ENCODE measurements around the gene ZNF37A.
"Not testable (repeated sequence)": the region's sequence is repeated elsewhere in the genome, so short reads cannot be mapped to it uniquely, and the experiment has no call there.

ZNF37A gene

DNA sequence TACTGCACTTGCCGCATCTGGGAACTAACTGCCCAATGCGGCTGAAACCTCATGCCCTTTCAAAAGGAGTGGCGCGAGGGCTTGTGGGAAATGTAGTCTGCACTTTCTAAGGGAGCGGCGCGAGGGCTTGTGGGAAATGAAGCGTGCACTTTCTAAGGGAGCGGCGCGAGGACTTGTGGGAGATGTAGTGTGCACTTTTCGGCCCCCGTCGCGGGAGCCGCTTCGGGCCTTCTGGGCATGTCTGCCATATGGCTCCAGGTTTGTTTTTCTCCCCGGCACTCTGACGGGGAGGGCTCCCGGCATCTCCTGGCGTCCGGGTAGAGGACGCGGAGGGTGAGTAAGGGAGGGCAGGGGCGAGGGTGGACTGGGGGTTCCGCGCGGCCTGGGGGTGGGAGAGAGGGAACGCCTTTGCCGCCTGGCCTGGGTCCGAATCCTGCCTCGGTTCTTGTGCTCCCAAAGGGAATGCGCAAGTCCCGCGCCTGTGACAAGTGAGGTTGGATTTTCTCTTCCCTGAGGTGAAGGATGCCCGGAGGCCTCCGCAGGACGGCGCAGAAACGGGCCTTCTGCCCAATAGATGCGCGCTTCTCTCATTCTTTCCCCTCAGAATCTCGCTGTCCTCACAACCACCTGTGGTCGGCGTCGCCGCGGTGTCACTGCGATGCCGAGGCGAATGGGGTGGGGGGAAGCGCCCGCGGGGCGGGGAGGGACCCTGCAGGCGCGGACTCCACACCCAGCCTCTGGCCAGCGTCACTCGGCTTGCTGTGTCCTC, at the start of gene ZNF37A:
Gene ZNF37A (plus strand): TSS at position 180 of the 769 bp plus-strand sequence. CDS start 2,281 bp downstream, outside the sequence.
- peak; percentile 98 for DNase-seq

- DNase-seq, result peak; percentile 6
Measured at GRCh38 chr10:38045129-38045528, 49.0 kb upstream of the ZNF37A start.

GRCh38 chr10:38047666-38048065, 46.5 kb upstream of the ZNF37A start:
- no peak for DNase-seq

GRCh38 chr10:38050212-38050611, 43.9 kb upstream of the ZNF37A start:
- DNase-seq, result no peak

DNA sequence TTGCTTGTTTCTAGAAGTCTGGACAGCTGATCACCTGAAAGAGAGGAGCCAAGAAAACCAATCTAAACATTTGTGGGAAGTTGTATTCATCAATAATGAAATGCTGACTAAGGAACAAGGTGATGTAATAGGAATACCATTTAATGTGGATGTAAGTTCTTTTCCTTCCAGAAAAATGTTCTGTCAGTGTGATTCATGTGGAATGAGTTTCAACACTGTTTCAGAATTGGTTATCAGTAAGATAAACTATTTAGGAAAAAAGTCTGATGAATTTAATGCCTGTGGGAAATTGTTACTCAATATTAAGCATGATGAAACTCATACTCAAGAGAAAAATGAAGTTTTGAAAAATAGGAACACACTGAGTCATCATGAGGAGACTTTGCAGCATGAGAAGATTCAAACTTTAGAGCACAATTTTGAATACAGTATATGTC, 39.8 kb upstream of the ZNF37A start:
- DNase-seq, result no peak

GRCh38 chr10:38055274-38055894, 38.8 kb upstream of the ZNF37A start:
- not testable (repeated sequence) for DNase-seq

DNA sequence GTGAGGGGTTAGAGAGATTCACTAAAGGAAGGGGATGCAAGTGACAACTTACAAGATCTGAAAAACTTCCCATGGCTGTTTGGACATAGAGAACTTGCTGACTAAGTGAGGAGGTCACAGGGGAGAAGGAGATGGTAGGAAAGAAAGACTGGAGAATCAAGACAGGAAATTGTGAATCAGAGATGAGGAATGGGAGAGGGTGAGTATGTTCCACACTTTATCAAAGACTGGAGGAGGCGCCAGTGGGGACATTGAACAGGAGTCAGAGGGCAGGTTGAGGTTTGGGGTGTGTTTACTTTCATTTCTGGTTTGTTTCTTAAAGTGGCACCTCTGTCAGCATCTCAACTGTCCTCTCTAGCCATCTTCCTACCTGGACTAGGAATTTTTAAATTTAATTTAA, 24.5 kb upstream of the ZNF37A start:
- DNase-seq, result not testable (repeated sequence)

DNA sequence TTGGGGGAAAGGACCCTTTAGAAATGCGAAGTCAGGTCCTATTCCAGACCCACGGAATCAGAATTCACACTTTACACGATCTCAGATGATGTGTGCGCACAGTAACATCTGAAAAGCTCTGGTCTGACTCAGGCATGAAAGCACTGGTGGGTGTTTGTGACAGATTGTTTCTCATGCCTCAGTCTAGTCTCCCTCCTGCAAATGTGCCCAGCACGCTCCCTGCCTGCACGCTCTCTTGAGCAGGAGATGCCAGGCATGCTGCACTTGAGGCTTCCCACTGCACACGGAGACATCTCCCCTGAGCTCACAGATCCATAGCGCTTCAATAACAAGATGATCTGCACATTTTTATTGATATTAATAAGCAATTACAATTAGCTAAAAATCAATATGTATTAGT, 23.6 kb upstream of the ZNF37A start:
- no peak for DNase-seq

DNA sequence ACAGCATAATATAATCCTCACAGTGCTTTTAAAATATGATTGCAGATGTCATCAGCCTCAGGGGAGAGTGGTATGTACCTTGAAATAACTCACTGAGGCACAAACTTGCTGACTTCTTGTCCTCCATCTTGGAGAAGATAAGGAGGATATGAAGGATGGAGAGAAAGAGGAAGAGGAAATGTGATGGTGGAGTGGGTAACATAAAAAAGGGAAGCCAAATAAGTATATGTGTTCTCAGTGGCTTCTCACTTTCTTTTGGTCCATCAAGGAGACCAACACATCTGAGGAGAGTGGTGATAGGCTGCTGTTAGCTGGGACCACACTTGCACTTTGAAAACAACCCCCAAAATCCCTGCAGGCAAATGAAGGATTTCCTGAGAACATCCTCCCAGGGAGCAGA, 21.6 kb upstream of the ZNF37A start:
- DNase-seq, result no peak

GRCh38 chr10:38076687-38077086, 17.4 kb upstream of the ZNF37A start:
- DNase-seq, result no peak

- DNase-seq, result not testable (repeated sequence)
Measured at GRCh38 chr10:38093318-38093717, 819 bp upstream of the ZNF37A start.

DNA sequence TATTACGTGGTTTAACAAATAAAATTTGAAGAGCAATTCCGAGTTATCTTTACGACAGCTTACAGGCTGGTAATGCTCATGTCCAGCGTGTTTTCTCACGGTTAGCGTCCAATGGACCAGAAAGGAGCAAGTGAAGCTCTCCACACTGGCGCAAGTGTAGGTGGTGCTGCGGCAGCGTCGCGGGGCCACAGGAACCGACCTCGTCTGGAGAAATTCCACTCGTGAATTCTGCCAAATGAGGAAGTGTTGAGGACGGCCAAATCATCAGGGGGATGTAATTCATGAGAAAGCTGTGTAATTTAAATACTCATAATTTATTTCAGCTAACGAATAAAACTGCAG, 350 bp upstream of the ZNF37A start:
- DNase-seq, result no peak

DNA sequence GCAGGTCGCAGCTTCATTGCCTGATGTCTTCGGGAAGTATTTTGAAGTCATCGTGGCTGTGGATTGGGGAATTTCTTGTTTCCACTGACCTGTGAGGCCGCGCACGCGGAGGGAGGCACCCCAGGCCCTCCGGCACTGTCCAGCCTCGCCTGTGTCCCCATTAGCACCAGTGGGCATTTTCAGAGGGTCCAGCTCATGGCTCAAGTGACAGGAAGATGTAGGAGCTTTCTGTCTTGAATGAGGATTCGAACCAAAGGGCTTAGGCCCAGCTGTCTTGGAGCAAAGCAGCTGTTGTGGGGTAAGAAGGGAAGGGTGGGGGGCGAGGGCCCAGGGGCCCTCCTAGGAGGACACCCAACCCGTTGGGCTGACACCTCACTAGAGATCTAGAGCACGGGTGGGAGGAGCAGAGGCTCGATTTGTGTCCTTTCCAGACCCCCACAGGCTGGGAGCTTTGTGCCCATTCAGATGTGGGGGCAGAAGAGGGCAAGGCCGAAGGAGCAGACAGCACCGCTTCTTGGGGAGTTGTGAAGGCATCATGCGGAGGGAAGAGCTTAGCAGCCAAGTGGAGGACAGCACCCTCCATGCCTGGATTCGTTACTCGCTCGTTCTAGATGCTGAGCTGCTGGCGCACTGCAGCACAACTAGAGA, 914 bp downstream of the ZNF37A start:
- DNase-seq, result no peak

DNA sequence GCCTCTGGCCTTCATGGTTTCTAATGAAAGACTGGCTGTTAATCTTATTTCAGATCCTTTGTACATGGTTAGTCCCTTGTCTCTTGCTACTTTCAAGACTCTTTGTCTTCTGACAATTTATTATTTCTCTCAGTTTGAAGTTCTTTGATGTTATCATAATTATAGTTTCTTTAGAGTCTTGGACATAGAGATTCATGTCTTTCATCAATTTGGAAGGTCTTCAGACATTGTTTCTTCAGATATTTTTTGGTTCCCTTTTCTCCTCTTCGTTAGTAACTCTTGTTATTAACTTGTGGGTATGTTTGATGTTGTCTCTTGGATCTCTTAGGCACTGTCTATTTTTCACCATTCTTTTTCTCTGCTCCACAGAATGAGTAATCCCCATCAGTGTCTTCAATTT, 8.7 kb downstream of the ZNF37A start:
- no peak for DNase-seq

- DNase-seq, result no peak
Measured at GRCh38 chr10:38103756-38104155, 9.6 kb downstream of the ZNF37A start.

DNA sequence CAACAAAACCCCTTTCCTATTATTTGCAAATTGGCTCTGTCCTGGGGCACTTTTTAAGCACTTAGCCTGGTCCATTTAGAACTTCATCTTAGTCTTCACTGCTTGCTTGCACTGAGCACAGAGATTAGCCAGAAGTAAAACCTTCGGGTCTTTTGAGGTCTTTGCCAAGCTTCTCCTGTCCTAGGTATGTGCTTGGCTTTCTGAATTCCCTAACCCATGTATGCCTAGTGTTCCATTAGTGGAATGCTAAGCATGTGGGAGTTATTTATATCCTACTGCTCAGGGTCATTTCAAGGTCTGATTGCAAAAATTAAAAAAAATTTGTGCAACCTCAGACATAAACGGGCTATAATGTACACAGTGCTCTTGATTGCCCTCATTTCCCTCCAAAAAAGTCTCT, 18.0 kb downstream of the ZNF37A start:
- DNase-seq, result no peak

DNA sequence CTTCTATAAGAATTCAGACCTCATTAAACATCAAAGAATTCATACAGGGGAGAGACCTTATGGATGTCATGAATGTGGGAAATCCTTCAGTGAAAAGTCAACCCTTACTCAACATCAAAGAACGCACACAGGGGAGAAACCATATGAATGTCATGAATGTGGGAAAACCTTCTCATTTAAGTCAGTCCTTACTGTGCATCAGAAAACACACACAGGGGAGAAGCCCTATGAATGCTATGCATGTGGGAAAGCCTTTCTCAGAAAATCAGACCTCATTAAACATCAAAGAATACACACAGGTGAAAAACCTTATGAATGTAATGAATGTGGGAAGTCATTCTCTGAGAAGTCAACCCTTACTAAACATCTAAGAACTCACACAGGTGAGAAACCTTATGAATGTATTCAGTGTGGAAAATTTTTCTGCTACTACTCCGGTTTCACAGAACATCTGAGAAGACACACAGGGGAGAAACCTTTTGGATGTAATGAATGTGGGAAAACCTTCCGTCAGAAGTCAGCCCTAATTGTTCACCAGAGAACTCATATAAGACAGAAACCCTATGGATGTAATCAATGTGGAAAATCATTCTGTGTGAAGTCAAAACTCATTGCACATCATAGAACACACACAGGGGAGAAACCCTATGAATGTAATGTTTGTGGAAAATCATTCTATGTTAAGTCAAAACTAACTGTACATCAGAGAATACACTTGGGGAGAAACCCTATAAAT, 24.1 kb downstream of the ZNF37A start:
- DNase-seq, result no peak

- no peak for DNase-seq
Measured at GRCh38 chr10:38119038-38119437, 24.9 kb downstream of the ZNF37A start.

- no peak for DNase-seq
Measured at GRCh38 chr10:38127812-38128211, 33.7 kb downstream of the ZNF37A start.

DNA sequence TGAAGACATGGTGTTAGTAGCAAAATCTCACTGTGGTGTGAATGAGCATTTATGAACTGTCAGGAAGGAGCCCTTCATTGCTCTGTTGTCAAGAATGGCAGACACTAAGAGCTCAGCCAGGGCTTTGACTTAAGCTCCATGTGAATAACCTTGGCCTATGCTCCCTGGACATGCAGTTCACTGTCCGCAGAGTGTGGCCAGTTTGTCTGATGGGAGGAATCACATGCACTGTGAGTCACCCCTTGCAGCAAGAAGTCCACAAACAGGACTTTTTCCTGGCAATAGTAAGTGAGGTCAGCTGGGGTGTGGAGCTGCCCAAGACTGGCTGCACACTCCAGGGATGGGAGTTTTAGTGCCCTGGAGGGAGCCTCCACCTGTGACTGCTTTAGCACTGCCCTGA, 49.5 kb downstream of the ZNF37A start:
- DNase-seq, result no peak

DNA sequence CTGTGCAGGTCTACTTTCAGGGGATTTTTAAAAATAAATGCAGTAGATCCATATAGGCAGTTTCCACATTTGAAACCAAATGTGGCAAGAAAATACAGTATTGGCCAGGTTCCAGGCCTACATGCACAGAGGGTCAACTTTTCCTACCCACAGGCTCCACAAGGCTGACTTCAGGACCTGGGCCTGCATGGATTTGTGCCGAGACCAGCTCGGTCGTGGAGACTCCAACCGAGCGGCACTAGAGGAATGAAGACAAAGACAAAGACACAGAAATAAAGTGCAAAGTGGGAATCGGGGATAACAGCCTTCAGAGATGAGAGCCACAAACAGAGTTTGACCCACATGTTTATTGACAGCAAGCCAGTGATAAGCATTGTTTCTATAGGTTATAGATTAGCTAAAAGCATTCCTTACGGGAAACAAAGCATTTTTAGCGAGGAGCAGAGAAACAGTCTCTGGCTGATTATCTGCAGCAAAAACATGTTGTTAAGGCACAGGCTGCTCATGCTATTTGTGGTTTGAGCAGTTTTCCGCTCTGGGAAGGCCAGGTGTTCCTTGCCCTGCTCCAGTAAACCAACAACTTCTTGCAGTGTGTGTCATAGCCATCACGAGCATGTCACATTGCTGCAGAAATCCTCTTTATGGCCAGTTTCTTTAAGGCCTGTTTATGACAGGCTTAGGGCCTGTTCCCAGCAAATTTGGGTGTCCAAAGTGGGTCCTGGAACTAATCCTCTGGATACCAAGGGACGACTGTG, 52.6 kb downstream of the ZNF37A start:
- DNase-seq, result no peak

GRCh38 chr10:38147686-38148085, 53.5 kb downstream of the ZNF37A start:
- DNase-seq, result no peak
